C4-2B (cell line): Measurements from ENCODE around the gene PRKG2.

Source experiments
- ZFX ChIP-seq: fragments of 450-650 bp; IDR thresholded peaks from 2 replicates; pipeline ENCODE4 v1.6.1; 2017
- TF ChIP-seq, protein P1 (sequence below): fragments of 450-650 bp; conservative IDR thresholded peaks from 2 replicates; pipeline ENCODE4 v1.5.1; 2017; ENCODE audit warnings: mild to moderate bottlenecking

- TF ChIP-seq, protein P1, sequence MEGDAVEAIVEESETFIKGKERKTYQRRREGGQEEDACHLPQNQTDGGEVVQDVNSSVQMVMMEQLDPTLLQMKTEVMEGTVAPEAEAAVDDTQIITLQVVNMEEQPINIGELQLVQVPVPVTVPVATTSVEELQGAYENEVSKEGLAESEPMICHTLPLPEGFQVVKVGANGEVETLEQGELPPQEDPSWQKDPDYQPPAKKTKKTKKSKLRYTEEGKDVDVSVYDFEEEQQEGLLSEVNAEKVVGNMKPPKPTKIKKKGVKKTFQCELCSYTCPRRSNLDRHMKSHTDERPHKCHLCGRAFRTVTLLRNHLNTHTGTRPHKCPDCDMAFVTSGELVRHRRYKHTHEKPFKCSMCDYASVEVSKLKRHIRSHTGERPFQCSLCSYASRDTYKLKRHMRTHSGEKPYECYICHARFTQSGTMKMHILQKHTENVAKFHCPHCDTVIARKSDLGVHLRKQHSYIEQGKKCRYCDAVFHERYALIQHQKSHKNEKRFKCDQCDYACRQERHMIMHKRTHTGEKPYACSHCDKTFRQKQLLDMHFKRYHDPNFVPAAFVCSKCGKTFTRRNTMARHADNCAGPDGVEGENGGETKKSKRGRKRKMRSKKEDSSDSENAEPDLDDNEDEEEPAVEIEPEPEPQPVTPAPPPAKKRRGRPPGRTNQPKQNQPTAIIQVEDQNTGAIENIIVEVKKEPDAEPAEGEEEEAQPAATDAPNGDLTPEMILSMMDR, result no peak
- TF ChIP-seq ZFX, result no peak
These were observed 21.1 kb upstream of the PRKG2 start for GRCh38 chr4:81235982-81236749.
